Measurements from ENCODE around the gene HOXC12. TPM values are rescaled to one million over a fixed set of nuclear protein-coding genes. Genes with fewer than 3 reads are reported as not detected.

Gene HOXC12
- total RNA-seq, 1 donor, result under 0.01 TPM

DNA sequence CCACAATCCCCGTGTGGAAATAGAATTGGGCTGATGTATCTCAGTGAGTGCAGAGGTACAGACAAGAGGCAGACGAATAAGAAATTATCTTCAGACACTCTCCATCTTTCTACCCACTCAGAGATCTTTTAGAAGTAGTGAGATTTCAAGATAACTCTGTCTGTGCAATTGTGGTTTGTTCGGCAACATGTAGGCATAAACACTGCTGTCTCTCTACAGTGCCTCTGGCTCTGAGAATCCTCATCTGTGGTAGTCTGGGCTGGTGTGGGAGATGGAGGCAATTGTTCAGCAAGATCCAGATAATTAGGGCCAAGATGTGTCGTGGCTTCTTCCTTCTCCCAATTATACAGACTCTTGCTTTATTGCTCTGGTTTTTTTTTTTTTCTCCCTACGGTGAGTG, 13.0 kb upstream of the HOXC12 start:
- TF ChIP-seq, protein P1, sequence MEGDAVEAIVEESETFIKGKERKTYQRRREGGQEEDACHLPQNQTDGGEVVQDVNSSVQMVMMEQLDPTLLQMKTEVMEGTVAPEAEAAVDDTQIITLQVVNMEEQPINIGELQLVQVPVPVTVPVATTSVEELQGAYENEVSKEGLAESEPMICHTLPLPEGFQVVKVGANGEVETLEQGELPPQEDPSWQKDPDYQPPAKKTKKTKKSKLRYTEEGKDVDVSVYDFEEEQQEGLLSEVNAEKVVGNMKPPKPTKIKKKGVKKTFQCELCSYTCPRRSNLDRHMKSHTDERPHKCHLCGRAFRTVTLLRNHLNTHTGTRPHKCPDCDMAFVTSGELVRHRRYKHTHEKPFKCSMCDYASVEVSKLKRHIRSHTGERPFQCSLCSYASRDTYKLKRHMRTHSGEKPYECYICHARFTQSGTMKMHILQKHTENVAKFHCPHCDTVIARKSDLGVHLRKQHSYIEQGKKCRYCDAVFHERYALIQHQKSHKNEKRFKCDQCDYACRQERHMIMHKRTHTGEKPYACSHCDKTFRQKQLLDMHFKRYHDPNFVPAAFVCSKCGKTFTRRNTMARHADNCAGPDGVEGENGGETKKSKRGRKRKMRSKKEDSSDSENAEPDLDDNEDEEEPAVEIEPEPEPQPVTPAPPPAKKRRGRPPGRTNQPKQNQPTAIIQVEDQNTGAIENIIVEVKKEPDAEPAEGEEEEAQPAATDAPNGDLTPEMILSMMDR (IDR thresholded peaks at IDR 0.05; ENCODE audit: insufficient read depth, low read depth, low read length), result no peak
- H3K4me3 ChIP-seq (ENCODE audit: low read depth, low read length), result no peak overlapping the region
- DNase-seq (ENCODE audit: low read depth), result no peak

DNA sequence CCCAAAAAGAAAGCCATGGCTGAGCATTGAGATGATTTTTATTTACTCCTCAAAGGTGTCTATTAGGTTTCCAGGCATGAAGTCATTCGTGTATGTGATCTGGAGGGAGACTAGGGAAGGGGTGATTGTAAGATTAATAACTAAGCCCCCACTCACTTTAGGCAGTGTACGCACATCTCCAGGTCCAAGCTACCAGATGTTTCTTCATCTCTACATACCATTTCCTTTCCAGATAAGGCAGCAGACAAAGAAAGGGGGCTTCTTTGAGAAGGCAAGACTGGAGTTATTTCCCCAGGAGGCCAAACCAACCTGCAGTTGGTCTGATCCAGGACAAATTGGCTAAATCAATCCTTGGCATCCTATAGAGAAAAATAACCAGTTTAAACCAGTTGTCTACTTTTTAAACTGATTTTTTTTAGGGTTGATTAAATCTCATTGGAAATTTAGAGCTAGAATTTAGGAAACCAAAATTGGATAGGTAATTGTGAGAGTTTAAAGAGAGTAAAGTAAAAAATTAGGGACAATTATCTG, 12.2 kb upstream of the HOXC12 start:
- H3K4me3 ChIP-seq (ENCODE audit: low read depth, low read length), result no peak overlapping the region
- no peak for DNase-seq (ENCODE audit: low read depth)
- TF ChIP-seq, protein P1 (IDR thresholded peaks at IDR 0.05; ENCODE audit: insufficient read depth, low read depth, low read length), result no peak

DNA sequence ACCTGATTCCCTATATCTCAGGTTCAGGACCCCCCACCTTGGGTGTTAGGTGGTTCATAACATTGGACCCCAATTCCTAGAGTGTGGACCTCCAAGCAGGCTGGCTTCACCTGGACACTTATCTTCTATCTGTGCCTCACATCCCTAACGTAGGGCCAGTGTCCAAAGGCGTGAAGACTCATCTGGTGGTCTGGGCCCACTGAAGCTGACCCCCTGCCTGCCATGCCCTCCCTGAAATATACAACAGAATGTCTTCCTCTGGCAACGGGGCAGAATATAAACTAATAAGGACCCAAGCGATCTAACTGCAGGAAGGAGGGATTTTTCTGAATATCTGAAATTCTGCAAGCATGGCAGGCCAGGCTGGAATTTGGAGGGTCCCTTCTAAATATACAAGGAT, 10.5 kb upstream of the HOXC12 start:
- no peak for DNase-seq (ENCODE audit: low read depth)
- TF ChIP-seq, protein P1 (IDR thresholded peaks at IDR 0.05; ENCODE audit: insufficient read depth, low read depth, low read length), result no peak
- H3K4me3 ChIP-seq (ENCODE audit: low read depth, low read length), result no peak overlapping the region

DNA sequence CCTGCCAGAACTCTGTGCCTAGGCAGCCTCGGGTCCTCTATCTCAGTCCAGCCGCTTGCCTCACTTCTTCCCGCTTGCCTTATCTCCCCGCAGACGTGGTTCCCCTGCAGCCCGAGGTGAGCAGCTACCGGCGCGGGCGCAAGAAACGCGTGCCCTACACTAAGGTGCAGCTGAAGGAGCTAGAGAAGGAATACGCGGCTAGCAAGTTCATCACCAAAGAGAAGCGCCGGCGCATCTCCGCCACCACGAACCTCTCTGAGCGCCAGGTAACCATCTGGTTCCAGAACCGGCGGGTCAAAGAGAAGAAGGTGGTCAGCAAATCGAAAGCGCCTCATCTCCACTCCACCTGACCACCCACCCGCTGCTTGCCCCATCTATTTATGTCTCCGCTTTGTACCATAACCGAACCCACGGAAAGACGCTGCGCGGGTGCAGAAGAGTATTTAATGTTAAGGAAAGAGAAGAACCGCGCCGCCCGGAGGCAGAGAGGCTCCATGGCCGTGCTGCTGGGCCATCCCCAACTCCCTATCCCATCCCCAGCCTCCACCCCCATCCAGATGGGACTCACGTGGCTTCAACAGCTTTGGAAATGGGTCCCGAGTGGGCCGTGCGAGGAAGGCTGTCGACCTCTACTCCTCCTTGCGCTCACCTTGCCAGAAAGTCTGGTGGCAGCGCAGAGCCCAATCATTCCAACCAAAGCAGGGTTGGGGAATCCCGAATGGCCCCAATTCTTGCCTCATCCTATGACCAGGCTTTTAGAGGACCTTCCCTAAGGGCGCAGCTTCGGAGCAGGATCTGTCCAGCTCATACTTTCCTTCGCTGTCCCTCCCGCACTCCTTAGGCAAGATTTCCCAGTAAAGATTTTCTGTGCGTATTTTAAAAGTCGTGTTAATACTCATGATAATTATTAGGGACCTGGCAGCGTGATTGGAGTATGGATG, 9.5 kb upstream of the HOXC12 start:
- H3K4me3 ChIP-seq (ENCODE audit: low read depth, low read length), result no peak overlapping the region
- no peak for DNase-seq (ENCODE audit: low read depth)
- TF ChIP-seq, protein P1 (IDR thresholded peaks at IDR 0.05; ENCODE audit: insufficient read depth, low read depth, low read length), result no peak

DNA sequence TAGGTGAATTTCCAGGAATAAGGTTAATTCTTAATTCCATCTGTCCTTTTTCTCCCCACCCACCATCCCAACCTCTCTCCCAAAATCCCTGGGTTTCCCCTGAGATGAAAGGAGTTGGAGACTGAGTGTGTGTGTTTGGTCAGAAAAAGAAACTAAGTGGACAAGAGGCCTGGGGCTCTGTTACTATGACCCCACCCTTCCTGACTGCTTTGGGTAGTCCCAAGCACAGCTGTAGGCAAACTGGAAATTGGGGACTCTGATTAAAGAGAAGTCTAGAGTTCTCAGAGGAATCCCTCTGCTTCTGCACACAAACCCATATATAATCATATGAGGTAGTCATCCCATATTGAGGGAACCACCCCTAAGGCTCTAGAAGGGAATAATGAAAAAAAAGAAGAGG, 7.0 kb upstream of the HOXC12 start:
- no peak for DNase-seq (ENCODE audit: low read depth)
- no peak overlapping the region for H3K4me3 ChIP-seq (ENCODE audit: low read depth, low read length)
- TF ChIP-seq, protein P1 (IDR thresholded peaks at IDR 0.05; ENCODE audit: insufficient read depth, low read depth, low read length), result no peak

DNA sequence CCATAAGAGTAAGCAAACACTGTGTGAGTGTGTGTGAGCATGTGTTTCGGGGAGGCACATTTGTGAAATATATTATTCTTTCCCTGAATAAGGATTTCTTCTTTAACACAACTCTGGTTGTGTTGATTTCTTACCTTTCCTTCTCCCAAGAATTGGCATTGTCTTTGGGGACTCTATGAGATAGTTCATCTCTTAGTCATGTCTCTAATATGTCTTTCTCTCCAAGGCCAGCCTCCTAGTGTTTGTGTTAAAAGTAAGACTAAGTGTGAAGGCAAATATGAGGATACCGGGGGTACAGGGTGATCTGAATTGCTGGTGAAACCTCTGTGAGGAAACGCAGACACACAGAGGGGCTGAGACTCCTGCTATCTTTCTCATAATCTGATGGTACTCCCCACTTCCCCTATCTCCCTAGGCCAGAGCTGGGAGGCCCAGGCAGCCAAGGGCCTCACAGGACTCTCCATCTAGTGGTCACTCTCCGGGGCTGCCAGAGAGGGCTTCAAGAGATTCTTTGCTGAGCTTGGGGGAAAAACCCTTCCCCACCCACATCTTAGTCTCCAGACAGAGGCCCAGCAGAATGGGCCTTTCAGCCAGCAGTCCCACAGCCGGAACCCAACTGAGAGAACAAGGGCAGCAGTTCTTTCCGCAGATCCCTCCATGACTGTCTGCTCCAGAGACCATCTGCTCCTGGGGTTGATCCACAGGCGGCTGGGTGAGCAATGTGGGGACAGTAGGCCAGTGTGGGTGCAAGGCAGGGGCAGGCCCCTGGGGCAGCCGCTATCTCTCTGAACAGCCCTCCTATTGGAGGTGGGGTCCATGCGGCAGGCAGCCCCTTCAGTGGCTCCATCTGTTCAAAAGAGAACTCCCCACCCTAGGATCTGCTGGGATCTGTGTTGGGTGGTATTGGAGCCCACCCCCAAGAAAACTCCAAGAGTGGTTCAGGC, 5.8 kb upstream of the HOXC12 start:
- TF ChIP-seq, protein P1 (IDR thresholded peaks at IDR 0.05; ENCODE audit: insufficient read depth, low read depth, low read length), result no peak
- DNase-seq (ENCODE audit: low read depth), result no peak
- no peak overlapping the region for H3K4me3 ChIP-seq (ENCODE audit: low read depth, low read length)
